ENCODE measurements around the gene VCL.
"Not testable (repeated sequence)": the region's sequence is repeated elsewhere in the genome, so short reads cannot be mapped to it uniquely, and the experiment has no call there.

Gene VCL

GRCh38 chr10:74008212-74008731, 10.4 kb downstream of the VCL start:
- DNase-seq = no peak
- TF ChIP-seq POLR2A (IDR thresholded peaks at IDR 0.05; ENCODE audit: low read length) (no peak), GATA1 (IDR thresholded peaks at IDR 0.05; ENCODE audit: low read depth, low read length) (no peak)

- no peak for DNase-seq
- no peak for TF ChIP-seq POLR2A (IDR thresholded peaks at IDR 0.05; ENCODE audit: low read length)
- no peak for TF ChIP-seq GATA1 (IDR thresholded peaks at IDR 0.05; ENCODE audit: low read depth, low read length)
Observed at GRCh38 chr10:74011017-74011416, 13.1 kb downstream of the VCL start.

- TF ChIP-seq GATA1 (IDR thresholded peaks at IDR 0.05; ENCODE audit: low read depth, low read length) (no peak), POLR2A (IDR thresholded peaks at IDR 0.05; ENCODE audit: low read length) (no peak)
- DNase-seq = peak; percentile 46 to 84
Observed at GRCh38 chr10:74011770-74012169, 13.9 kb downstream of the VCL start.

- no peak for DNase-seq
- TF ChIP-seq GATA1 (IDR thresholded peaks at IDR 0.05; ENCODE audit: low read depth, low read length) = no peak
- TF ChIP-seq POLR2A (IDR thresholded peaks at IDR 0.05; ENCODE audit: low read length) = no peak
Observed at GRCh38 chr10:74012480-74012879, 14.6 kb downstream of the VCL start.

- TF ChIP-seq POLR2A (IDR thresholded peaks at IDR 0.05; ENCODE audit: low read length) (no peak), GATA1 (IDR thresholded peaks at IDR 0.05; ENCODE audit: low read depth, low read length) (no peak)
- DNase-seq = no peak
Observed at GRCh38 chr10:74013004-74013403, 15.1 kb downstream of the VCL start.

GRCh38 chr10:74014574-74014973, 16.7 kb downstream of the VCL start:
- DNase-seq = not testable (repeated sequence)

- no peak for DNase-seq
- no peak for TF ChIP-seq GATA1 (IDR thresholded peaks at IDR 0.05; ENCODE audit: low read depth, low read length)
- TF ChIP-seq POLR2A (IDR thresholded peaks at IDR 0.05; ENCODE audit: low read length) = no peak
Observed at GRCh38 chr10:74018241-74018640, 20.3 kb downstream of the VCL start.

GRCh38 chr10:74021248-74022055, 23.5 kb downstream of the VCL start:
- DNase-seq = peak; percentile 68 to 80

GRCh38 chr10:74022926-74023629, 25.2 kb downstream of the VCL start:
- no peak for TF ChIP-seq POLR2A (IDR thresholded peaks at IDR 0.05; ENCODE audit: low read length)
- DNase-seq = no peak

More at GRCh38 chr10:74021248-74022055, 23.5 kb downstream of the VCL start:
- TF ChIP-seq POLR2A (IDR thresholded peaks at IDR 0.05; ENCODE audit: low read length) (peak; percentile 20), GATA1 (IDR thresholded peaks at IDR 0.05; ENCODE audit: low read depth, low read length) (no peak)

GRCh38 chr10:74024600-74024999, 26.7 kb downstream of the VCL start:
- TF ChIP-seq GATA1 (IDR thresholded peaks at IDR 0.05; ENCODE audit: low read depth, low read length) (no peak), POLR2A (IDR thresholded peaks at IDR 0.05; ENCODE audit: low read length) (no peak)
- no peak for DNase-seq

- no peak for TF ChIP-seq GATA1 (IDR thresholded peaks at IDR 0.05; ENCODE audit: low read depth, low read length)
- no peak for TF ChIP-seq POLR2A (IDR thresholded peaks at IDR 0.05; ENCODE audit: low read length)
- DNase-seq = peak in 1 of 2 experiments; percentile 16
Observed at GRCh38 chr10:74025380-74025978, 27.6 kb downstream of the VCL start.

- peak; percentile 39 to 45 for DNase-seq
- TF ChIP-seq GATA1 (IDR thresholded peaks at IDR 0.05; ENCODE audit: low read depth, low read length) (no peak), POLR2A (IDR thresholded peaks at IDR 0.05; ENCODE audit: low read length) (no peak)
Observed at GRCh38 chr10:74026428-74027015, 28.6 kb downstream of the VCL start.

- no peak for DNase-seq
- no peak for TF ChIP-seq POLR2A (IDR thresholded peaks at IDR 0.05; ENCODE audit: low read length)
- no peak for TF ChIP-seq GATA1 (IDR thresholded peaks at IDR 0.05; ENCODE audit: low read depth, low read length)
Observed at GRCh38 chr10:74027702-74028101, 29.8 kb downstream of the VCL start.

- no peak for DNase-seq
- TF ChIP-seq POLR2A (IDR thresholded peaks at IDR 0.05; ENCODE audit: low read length) (no peak), GATA1 (IDR thresholded peaks at IDR 0.05; ENCODE audit: low read depth, low read length) (no peak)
Observed at GRCh38 chr10:74029943-74030342, 32.0 kb downstream of the VCL start.

GRCh38 chr10:74032208-74032607, 34.3 kb downstream of the VCL start:
- DNase-seq = peak in 1 of 2 experiments; percentile 21
